ENCODE data around the gene HRAS.

Gene HRAS

GRCh38 chr11:512761-513595 is 22.4 kb downstream of the HRAS start:
- Histone ChIP-seq H3K9ac (ENCODE audit: low read length) (no peak overlapping the region), H3K4me3 (ENCODE audit: low read length) (no peak overlapping the region), H3K4me1 (ENCODE audit: control insufficient read depth, insufficient read depth, low read length) (peaks cover 3% of the 10 kb centered on the region), H3K27me3 (replicated peaks; ENCODE audit: control insufficient read depth, insufficient read depth, low read length) (no peaks in the 10 kb centered on the region), H3K36me3 (ENCODE audit: control insufficient read depth, insufficient read depth, low read length, severe bottlenecking) (peaks cover 32% of the 10 kb centered on the region), H3K9me3 (ENCODE audit: control insufficient read depth, low read length) (no peaks in the 10 kb centered on the region)
- DNase-seq (ENCODE audit: low read depth) = no peak

- no peaks in the 10 kb centered on the region for H3K27me3 ChIP-seq (replicated peaks; ENCODE audit: control insufficient read depth, insufficient read depth, low read length)
- peaks cover 19% of the 10 kb centered on the region for H3K4me1 ChIP-seq (ENCODE audit: control insufficient read depth, insufficient read depth, low read length)
- no peak overlapping the region for H3K4me3 ChIP-seq (ENCODE audit: low read length)
- H3K9ac ChIP-seq (ENCODE audit: low read length) = peak overlapping the region; percentile 14
- no peaks in the 10 kb centered on the region for H3K9me3 ChIP-seq (ENCODE audit: control insufficient read depth, low read length)
- no peak for DNase-seq (ENCODE audit: low read depth)
- peaks cover 24% of the 10 kb centered on the region for H3K36me3 ChIP-seq (ENCODE audit: control insufficient read depth, insufficient read depth, low read length, severe bottlenecking)
Measured at GRCh38 chr11:508956-509355, 26.4 kb downstream of the HRAS start.

GRCh38 chr11:507727-508515 is 27.5 kb downstream of the HRAS start:
- Histone ChIP-seq H3K9me3 (ENCODE audit: control insufficient read depth, low read length) (no peaks in the 10 kb centered on the region), H3K9ac (ENCODE audit: low read length) (peak overlapping the region; percentile 92), H3K4me1 (ENCODE audit: control insufficient read depth, insufficient read depth, low read length) (peaks cover 26% of the 10 kb centered on the region), H3K27me3 (replicated peaks; ENCODE audit: control insufficient read depth, insufficient read depth, low read length) (no peaks in the 10 kb centered on the region), H3K36me3 (ENCODE audit: control insufficient read depth, insufficient read depth, low read length, severe bottlenecking) (peaks cover 16% of the 10 kb centered on the region), H3K4me3 (ENCODE audit: low read length) (peak overlapping the region; percentile 76)
- peak; percentile 43 for DNase-seq (ENCODE audit: low read depth)

GRCh38 chr11:506995-507726 is 28.2 kb downstream of the HRAS start, which contains the start of gene RNH1:
Gene RNH1 (minus strand): TSS chr11:507242. CDS start chr11:502162, 5,080 bp downstream.
- Histone ChIP-seq H3K4me3 (ENCODE audit: low read length) (peak within 1 kb of the TSS; percentile 87), H3K9me3 (ENCODE audit: control insufficient read depth, low read length) (no peaks in the 10 kb centered on the region), H3K36me3 (ENCODE audit: control insufficient read depth, insufficient read depth, low read length, severe bottlenecking) (peaks cover 10% of the 10 kb centered on the region), H3K4me1 (ENCODE audit: control insufficient read depth, insufficient read depth, low read length) (peaks cover 34% of the 10 kb centered on the region), H3K27me3 (replicated peaks; ENCODE audit: control insufficient read depth, insufficient read depth, low read length) (no peaks in the 10 kb centered on the region), H3K9ac (ENCODE audit: low read length) (peak within 1 kb of the TSS; percentile 100)
- peak; percentile 99 for DNase-seq (ENCODE audit: low read depth)

- Histone ChIP-seq H3K27me3 (replicated peaks; ENCODE audit: control insufficient read depth, insufficient read depth, low read length) (no peaks in the 10 kb centered on the region), H3K9me3 (ENCODE audit: control insufficient read depth, low read length) (no peaks in the 10 kb centered on the region), H3K4me1 (ENCODE audit: control insufficient read depth, insufficient read depth, low read length) (peaks cover 35% of the 10 kb centered on the region), H3K36me3 (ENCODE audit: control insufficient read depth, insufficient read depth, low read length, severe bottlenecking) (peaks cover 15% of the 10 kb centered on the region), H3K4me3 (ENCODE audit: low read length) (peak overlapping the region; percentile 87), H3K9ac (ENCODE audit: low read length) (peak overlapping the region; percentile 100)
- peak; percentile 98 for DNase-seq (ENCODE audit: low read depth)
Measured at GRCh38 chr11:506238-506994, 29.0 kb downstream of the HRAS start.

GRCh38 chr11:504994-505344 is 30.4 kb downstream of the HRAS start:
- H3K9me3 ChIP-seq (ENCODE audit: control insufficient read depth, low read length) = no peaks in the 10 kb centered on the region
- H3K4me3 ChIP-seq (ENCODE audit: low read length) = peak overlapping the region; percentile 87
- DNase-seq (ENCODE audit: low read depth) = no peak

GRCh38 chr11:504053-504993 is 31.1 kb downstream of the HRAS start:
- Histone ChIP-seq H3K9ac (ENCODE audit: low read length) (peak overlapping the region; percentile 100), H3K27me3 (replicated peaks; ENCODE audit: control insufficient read depth, insufficient read depth, low read length) (no peaks in the 10 kb centered on the region), H3K4me3 (ENCODE audit: low read length) (peak overlapping the region; percentile 87), H3K4me1 (ENCODE audit: control insufficient read depth, insufficient read depth, low read length) (peaks cover 35% of the 10 kb centered on the region), H3K36me3 (ENCODE audit: control insufficient read depth, insufficient read depth, low read length, severe bottlenecking) (peaks cover 29% of the 10 kb centered on the region), H3K9me3 (ENCODE audit: control insufficient read depth, low read length) (no peaks in the 10 kb centered on the region)
- DNase-seq (ENCODE audit: low read depth) = peak; percentile 60

More at GRCh38 chr11:504994-505344, 30.4 kb downstream of the HRAS start:
- Histone ChIP-seq H3K9ac (ENCODE audit: low read length) (peak overlapping the region; percentile 100), H3K27me3 (replicated peaks; ENCODE audit: control insufficient read depth, insufficient read depth, low read length) (no peaks in the 10 kb centered on the region), H3K4me1 (ENCODE audit: control insufficient read depth, insufficient read depth, low read length) (peaks cover 35% of the 10 kb centered on the region), H3K36me3 (ENCODE audit: control insufficient read depth, insufficient read depth, low read length, severe bottlenecking) (peaks cover 26% of the 10 kb centered on the region)

GRCh38 chr11:503179-503981 is 32.0 kb downstream of the HRAS start:
- peak; percentile 40 for DNase-seq (ENCODE audit: low read depth)
- peaks cover 35% of the 10 kb centered on the region for H3K4me1 ChIP-seq (ENCODE audit: control insufficient read depth, insufficient read depth, low read length)
- H3K27me3 ChIP-seq (replicated peaks; ENCODE audit: control insufficient read depth, insufficient read depth, low read length) = no peaks in the 10 kb centered on the region
- H3K9ac ChIP-seq (ENCODE audit: low read length) = peak overlapping the region; percentile 100
- peak overlapping the region; percentile 87 for H3K4me3 ChIP-seq (ENCODE audit: low read length)
- no peaks in the 10 kb centered on the region for H3K9me3 ChIP-seq (ENCODE audit: control insufficient read depth, low read length)
- H3K36me3 ChIP-seq (ENCODE audit: control insufficient read depth, insufficient read depth, low read length, severe bottlenecking) = peaks cover 34% of the 10 kb centered on the region

GRCh38 chr11:502288-503178 is 32.8 kb downstream of the HRAS start:
- Histone ChIP-seq H3K4me3 (ENCODE audit: low read length) (no peak overlapping the region), H3K27me3 (replicated peaks; ENCODE audit: control insufficient read depth, insufficient read depth, low read length) (no peaks in the 10 kb centered on the region), H3K36me3 (ENCODE audit: control insufficient read depth, insufficient read depth, low read length, severe bottlenecking) (peaks cover 42% of the 10 kb centered on the region), H3K4me1 (ENCODE audit: control insufficient read depth, insufficient read depth, low read length) (peaks cover 29% of the 10 kb centered on the region), H3K9me3 (ENCODE audit: control insufficient read depth, low read length) (no peaks in the 10 kb centered on the region), H3K9ac (ENCODE audit: low read length) (peak overlapping the region; percentile 48)
- DNase-seq (ENCODE audit: low read depth) = no peak
